Measurements from ENCODE around the gene RPS19.

Gene RPS19

GRCh38 chr19:41915021-41915775, 55.1 kb downstream of the RPS19 start:
- DNase-seq (ENCODE audit: low spot score) = no peak

GRCh38 chr19:41915776-41916414, 55.8 kb downstream of the RPS19 start:
- no peak for DNase-seq (ENCODE audit: low spot score)

- no peak for DNase-seq (ENCODE audit: low spot score)
Measured at GRCh38 chr19:41917676-41918075, 57.6 kb downstream of the RPS19 start.

- no peak for DNase-seq (ENCODE audit: low spot score)
Measured at GRCh38 chr19:41918095-41918494, 58.0 kb downstream of the RPS19 start.

- DNase-seq (ENCODE audit: low spot score) = no peak
Measured at GRCh38 chr19:41918653-41919244, 58.7 kb downstream of the RPS19 start.

GRCh38 chr19:41919948-41920712, 60.1 kb downstream of the RPS19 start:
- DNase-seq (ENCODE audit: low spot score) = no peak

- no peak for DNase-seq (ENCODE audit: low spot score)
Measured at GRCh38 chr19:41920882-41921576, 61.0 kb downstream of the RPS19 start.

- DNase-seq (ENCODE audit: low spot score) = no peak
Measured at GRCh38 chr19:41921577-41922576, 61.8 kb downstream of the RPS19 start.

Data from AG08396 (cell line).